Left ventricle myocardium inferior (tissue), 1 donor: ENCODE data around the gene HMGXB3. TPM values are rescaled to one million over a fixed set of nuclear protein-coding genes. Genes with fewer than 3 reads are reported as not detected.

Source experiments
- DNase-seq: peaks from one replicate; pipeline ENCODE4 v3.0.0-alpha.2; 2020
- H3K27ac ChIP-seq: fragments of 200-600 bp; replicated peaks from 2 replicates; pipeline ENCODE4 v1.8.0; 2021
- H3K27me3 ChIP-seq: fragments of 200-600 bp; 2 replicates; pipeline ENCODE4 v1.8.0; 2021; ENCODE audit warnings: low read depth
- H3K36me3 ChIP-seq: fragments of 200-600 bp; 2 replicates; pipeline ENCODE4 v1.8.0; 2021
- H3K4me1 ChIP-seq: fragments of 200-600 bp; 2 replicates; pipeline ENCODE4 v1.8.0; 2021
- H3K4me3 ChIP-seq: fragments of 200-600 bp; 2 replicates; pipeline ENCODE4 v1.8.0; 2021; ENCODE audit warnings: mild to moderate bottlenecking, moderate library complexity
- H3K9me3 ChIP-seq: fragments of 200-600 bp; replicated peaks from 2 replicates; pipeline ENCODE4 v1.8.0; 2021
- intact Hi-C: fragments of 100-400 bp; cut with micrococcal nuclease; formaldehyde crosslinking; loops from one replicate; pipeline ENCODE4 v1.11.0; 2022
- total RNA-seq: library from RNA; stranded (reverse); fragmentation: NEBNext Ultra II Directional; extraction: Animal tissue kit (Norgen Biotek cat#: 25700); gene quantifications from one replicate; pipeline ENCODE4 v1.2.1, GENCODE V29; 2021
- TF ChIP-seq, protein P1 (sequence below): fragments of 200-600 bp; IDR thresholded peaks from 2 replicates; pipeline ENCODE4 v1.8.0; 2021; ENCODE audit warnings: antibody characterized with exemption, mild to moderate bottlenecking, borderline replicate concordance
- donor health status: DM: no; HTN: yes; CAD: no; lungs with severe emphysema.

The HMGXB3 gene
- total RNA-seq, 1 donor from 2014 or later, result 14.7 TPM

DNA sequence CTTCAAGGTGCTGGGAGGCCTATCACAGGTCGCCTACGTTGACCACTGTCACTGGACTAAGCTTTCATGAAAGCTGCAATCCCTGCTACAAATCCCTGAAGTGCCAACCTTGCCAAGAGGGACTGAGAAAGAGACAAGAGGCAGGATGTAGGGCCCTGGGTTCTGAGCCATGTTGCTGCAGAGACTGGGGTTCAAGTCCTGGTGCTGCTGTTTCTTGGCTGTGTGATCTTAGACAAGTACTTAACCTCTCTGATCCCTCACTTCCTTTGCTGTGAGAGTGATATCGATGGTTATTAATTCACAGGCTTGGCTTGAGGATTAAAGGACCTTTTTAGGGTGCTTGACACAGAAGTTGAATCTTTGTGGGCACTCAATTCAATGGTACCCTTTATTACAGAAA is 70.3 kb downstream of the HMGXB3 start:
- intact Hi-C loops, result no loop called here
- Histone ChIP-seq H3K36me3 (no peaks in the 10 kb centered on the region), H3K4me1 (no peaks in the 10 kb centered on the region), H3K27ac (no peak overlapping the region), H3K27me3 (no peaks in the 10 kb centered on the region), H3K4me3 (no peak overlapping the region), H3K9me3 (no peaks in the 10 kb centered on the region)
- TF ChIP-seq, protein P1, sequence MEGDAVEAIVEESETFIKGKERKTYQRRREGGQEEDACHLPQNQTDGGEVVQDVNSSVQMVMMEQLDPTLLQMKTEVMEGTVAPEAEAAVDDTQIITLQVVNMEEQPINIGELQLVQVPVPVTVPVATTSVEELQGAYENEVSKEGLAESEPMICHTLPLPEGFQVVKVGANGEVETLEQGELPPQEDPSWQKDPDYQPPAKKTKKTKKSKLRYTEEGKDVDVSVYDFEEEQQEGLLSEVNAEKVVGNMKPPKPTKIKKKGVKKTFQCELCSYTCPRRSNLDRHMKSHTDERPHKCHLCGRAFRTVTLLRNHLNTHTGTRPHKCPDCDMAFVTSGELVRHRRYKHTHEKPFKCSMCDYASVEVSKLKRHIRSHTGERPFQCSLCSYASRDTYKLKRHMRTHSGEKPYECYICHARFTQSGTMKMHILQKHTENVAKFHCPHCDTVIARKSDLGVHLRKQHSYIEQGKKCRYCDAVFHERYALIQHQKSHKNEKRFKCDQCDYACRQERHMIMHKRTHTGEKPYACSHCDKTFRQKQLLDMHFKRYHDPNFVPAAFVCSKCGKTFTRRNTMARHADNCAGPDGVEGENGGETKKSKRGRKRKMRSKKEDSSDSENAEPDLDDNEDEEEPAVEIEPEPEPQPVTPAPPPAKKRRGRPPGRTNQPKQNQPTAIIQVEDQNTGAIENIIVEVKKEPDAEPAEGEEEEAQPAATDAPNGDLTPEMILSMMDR, result no peak
- DNase-seq, result no peak

- Histone ChIP-seq H3K27ac (no peak overlapping the region), H3K36me3 (no peaks in the 10 kb centered on the region), H3K9me3 (no peaks in the 10 kb centered on the region), H3K4me1 (no peaks in the 10 kb centered on the region), H3K27me3 (no peaks in the 10 kb centered on the region), H3K4me3 (no peak overlapping the region)
- DNase-seq, result no peak
- intact Hi-C loops, result no loop called here
- TF ChIP-seq, protein P1, result no peak
These were observed 72.6 kb downstream of the HMGXB3 start for GRCh38 chr5:150073086-150073625.

DNA sequence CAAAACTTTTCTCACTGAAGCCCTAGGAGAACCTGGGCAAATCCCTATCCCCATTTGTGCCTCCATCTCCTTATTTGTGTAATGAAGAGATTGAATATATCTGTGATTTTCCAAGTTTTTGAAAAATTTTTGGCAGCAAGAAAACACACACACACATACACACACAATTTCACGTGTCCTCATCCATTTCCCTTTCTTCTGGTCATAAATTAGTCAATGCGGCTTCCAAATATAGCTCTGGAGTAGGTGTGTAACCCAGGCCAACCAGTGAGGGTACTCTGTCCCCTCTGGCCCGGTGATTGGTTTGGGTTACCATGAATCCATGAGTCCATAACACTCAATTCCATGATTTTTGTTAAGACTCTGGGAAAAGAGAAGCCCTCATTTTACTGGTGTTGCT is 73.1 kb downstream of the HMGXB3 start:
- intact Hi-C loops, result no loop called here
- DNase-seq, result no peak
- H3K9me3 ChIP-seq, result no peaks in the 10 kb centered on the region
- H3K36me3 ChIP-seq, result no peaks in the 10 kb centered on the region
- no peak overlapping the region for H3K4me3 ChIP-seq
- TF ChIP-seq, protein P1, result no peak
- H3K4me1 ChIP-seq, result no peaks in the 10 kb centered on the region
- H3K27ac ChIP-seq, result no peak overlapping the region
- no peaks in the 10 kb centered on the region for H3K27me3 ChIP-seq

- Histone ChIP-seq H3K4me3 (no peak overlapping the region), H3K27ac (no peak overlapping the region), H3K27me3 (no peaks in the 10 kb centered on the region), H3K4me1 (no peaks in the 10 kb centered on the region), H3K9me3 (no peaks in the 10 kb centered on the region), H3K36me3 (no peaks in the 10 kb centered on the region)
- TF ChIP-seq, protein P1, result no peak
- no peak for DNase-seq
- intact Hi-C loops, result no loop called here
These were observed 74.7 kb downstream of the HMGXB3 start for GRCh38 chr5:150075233-150075632.

DNA sequence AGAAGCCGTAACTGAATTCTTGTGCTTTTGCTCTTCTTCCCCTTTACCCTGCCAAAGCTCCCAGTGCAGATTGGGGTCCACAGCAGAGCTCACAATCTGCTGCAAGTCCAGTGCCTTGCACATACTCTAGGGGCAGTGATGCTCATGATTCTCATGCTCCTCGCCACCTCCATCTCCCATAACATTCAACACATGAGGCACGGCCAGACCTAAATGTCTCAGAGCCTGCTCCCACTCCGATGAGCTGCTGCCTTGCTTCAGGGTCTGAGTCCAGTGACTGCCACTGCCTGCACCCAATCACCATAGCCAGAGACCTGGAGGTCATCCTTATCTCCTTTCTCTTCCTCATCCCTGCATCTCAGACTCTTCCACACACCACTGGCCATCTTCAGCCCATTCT is 75.3 kb downstream of the HMGXB3 start:
- DNase-seq, result no peak
- no peak overlapping the region for H3K27ac ChIP-seq
- intact Hi-C loops, result no loop called here
- H3K4me3 ChIP-seq, result no peak overlapping the region
- H3K9me3 ChIP-seq, result no peaks in the 10 kb centered on the region
- no peaks in the 10 kb centered on the region for H3K4me1 ChIP-seq
- H3K27me3 ChIP-seq, result no peaks in the 10 kb centered on the region
- H3K36me3 ChIP-seq, result no peaks in the 10 kb centered on the region
- TF ChIP-seq, protein P1, result no peak
